HepG2 (cell line): ENCODE results near the gene TRIO. TPM values are rescaled to one million over a fixed set of nuclear protein-coding genes. Genes with fewer than 3 reads are reported as not detected.

ENCODE experiments used
- ATAC-seq: fragments of 200-7000 bp; cut with Tn5 transposase; 3 replicates; pipeline ENCODE4 v1.9.1; 2020; ENCODE audit warnings: mild to moderate bottlenecking, moderate library complexity
- BruUV-seq: library from RNA; stranded (reverse); fragments of 400-500 nt; replicated peaks from 2 replicates; lab custom pipeline; 2021; lab: Mats Ljungman, UMichigan
- CTCF ChIA-PET: fragments of 300-600 bp; formaldehyde crosslinking; extraction: SDS; loops from one replicate; lab custom pipeline; 2021; ENCODE audit warnings: low total read pairs, inconsistent platforms, low intra/inter-chr PET ratio; lab: Yijun Ruan, JAX
- POLR2A ChIA-PET: fragments of 350-600 bp; sonication (Branson Sonifier 250); formaldehyde crosslinking; loops from one replicate; lab custom pipeline; 2020; ENCODE audit warnings: antibody characterized with exemption, inconsistent platforms; lab: Yijun Ruan, JAX
- DNase-seq: peaks from one replicate; pipeline ENCODE4 v3.0.0-alpha.2; 2015; ENCODE audit warnings: low spot score
- FAIRE-seq: peaks from 3 replicates; lab custom pipeline; 2011; peaks lifted over from hg19 to GRCh38; lab: Jason Lieb, UNC
- H2AFZ ChIP-seq: one replicate; pipeline ENCODE4 v1.6.1; 2011; ENCODE audit warnings: low read length, inconsistent platforms
- H3K27ac ChIP-seq: fragments of 300-600 bp; 3 replicates; pipeline ENCODE4 v1.8.0; 2011; ENCODE audit warnings: mixed run types, mild to moderate bottlenecking, mixed read lengths, low read length, inconsistent platforms; ENCODE audit not compliant: insufficient read depth; ENCODE audit errors: extremely low read length
- H3K27me3 ChIP-seq, 2 experiments: fragments of 200-600 bp in 1 of 2; 2 replicates in 1 of 2; 3 replicates in 1 of 2; pipeline versions ENCODE4 v1.6.0 to v1.8.0; 2011; ENCODE audit warnings: low read length in 2 of 2, mild to moderate bottlenecking in 2 of 2, moderate library complexity in 2 of 2, inconsistent platforms in 1 of 2; ENCODE audit not compliant: insufficient read depth in 2 of 2, control insufficient read depth in 1 of 2
- H3K36me3 ChIP-seq, 2 experiments: fragments of 200-600 bp in 1 of 2; replicated peaks in 1 of 2; 2 replicates in 1 of 2; 3 replicates in 1 of 2; pipeline versions ENCODE4 v1.5.1 to v1.8.0; 2011; ENCODE audit warnings: low read length in 2 of 2, inconsistent platforms in 1 of 2; ENCODE audit not compliant: insufficient read depth in 2 of 2, control insufficient read depth in 1 of 2
- H3K4me1 ChIP-seq: 2 replicates; pipeline ENCODE4 v1.5.1; 2012; ENCODE audit warnings: low read length, inconsistent platforms; ENCODE audit not compliant: insufficient read depth
- H3K4me2 ChIP-seq: 2 replicates; pipeline ENCODE4 v1.6.0; 2011; ENCODE audit warnings: low read depth, low read length, inconsistent platforms
- H3K4me3 ChIP-seq, 3 experiments: fragments of 200-600 bp in 1 of 3; sonication (generic), shearing (Covaris generic) in 1 of 3; replicated peaks in 1 of 3; 2 replicates each; pipeline ENCODE4 v1.5.1; 2011 to 2016; ENCODE audit warnings: low read length in 3 of 3, inconsistent platforms in 2 of 3, low read depth in 2 of 3, mild to moderate bottlenecking in 2 of 3, control low read depth in 1 of 3, mixed read lengths in 1 of 3; ENCODE audit not compliant: insufficient read depth in 1 of 3
- H3K79me2 ChIP-seq: one replicate; pipeline ENCODE4 v1.6.1; 2011; ENCODE audit warnings: low read length, inconsistent platforms; ENCODE audit not compliant: insufficient read depth
- H3K9ac ChIP-seq: 2 replicates; pipeline ENCODE4 v1.6.0; 2011; ENCODE audit warnings: mild to moderate bottlenecking, low read depth, low read length, inconsistent platforms; ENCODE audit not compliant: insufficient read depth
- H3K9me3 ChIP-seq: 2 replicates; pipeline ENCODE4 v1.5.1; 2012; ENCODE audit warnings: mild to moderate bottlenecking, low read length
- H4K20me1 ChIP-seq: 2 replicates; pipeline ENCODE4 v1.6.0; 2011; ENCODE audit warnings: inconsistent platforms, mild to moderate bottlenecking, low read length, moderate library complexity; ENCODE audit not compliant: insufficient read depth
- BCL6 ChIP-seq: IDR thresholded peaks from 2 replicates; pipeline ENCODE4 v1.6.1; 2016; ENCODE audit warnings: missing genetic modification reagents, missing compliant biosample characterization
- CC2D1A ChIP-seq: sonication (generic); formaldehyde crosslinking; IDR thresholded peaks from 2 replicates; pipeline ENCODE4 v1.8.1; 2023; ENCODE audit warnings: mild to moderate bottlenecking, missing genetic modification reagents
- DPF2 ChIP-seq: sonication (generic); formaldehyde crosslinking; IDR thresholded peaks from 2 replicates; pipeline ENCODE4 v1.4.0; 2020; ENCODE audit warnings: mild to moderate bottlenecking, low read depth, missing genetic modification reagents, borderline replicate concordance
- GATAD2A ChIP-seq: IDR thresholded peaks from 2 replicates; pipeline ENCODE4 v1.6.1; 2016
- GPN1 ChIP-seq: sonication (generic); formaldehyde crosslinking; IDR thresholded peaks from 2 replicates; pipeline ENCODE4 v1.5.1; 2020; ENCODE audit warnings: missing genetic modification reagents, borderline replicate concordance
- GTF2F1 ChIP-seq: fragments of 150-350 bp; IDR thresholded peaks from 2 replicates; pipeline ENCODE4 v1.6.1; 2014; ENCODE audit warnings: low read length
- HNF4A ChIP-seq: sonication (generic); formaldehyde crosslinking; IDR thresholded peaks from 2 replicates; pipeline ENCODE4 v1.4.0; 2020; ENCODE audit warnings: missing genetic modification reagents
- KLF11 ChIP-seq: IDR thresholded peaks from 2 replicates; pipeline ENCODE4 v1.6.1; 2016; ENCODE audit warnings: missing compliant biosample characterization
- KLF13 ChIP-seq: sonication (generic); formaldehyde crosslinking; IDR thresholded peaks from 2 replicates; pipeline ENCODE4 v1.4.0; 2020; ENCODE audit warnings: mild to moderate bottlenecking, missing genetic modification reagents
- MEIS2 ChIP-seq: sonication (generic); formaldehyde crosslinking; IDR thresholded peaks from 2 replicates; pipeline ENCODE4 v1.9.0; 2021; ENCODE audit warnings: mild to moderate bottlenecking, missing genetic modification reagents
- MYNN ChIP-seq: sonication (generic); formaldehyde crosslinking; IDR thresholded peaks from 2 replicates; pipeline ENCODE4 v1.4.0; 2020; ENCODE audit warnings: mild to moderate bottlenecking, low read depth, missing genetic modification reagents
- NFRKB ChIP-seq: fragments of 450-650 bp; IDR thresholded peaks from 2 replicates; pipeline ENCODE4 v1.6.1; 2017
- RAD21 ChIP-seq: fragments of 450-650 bp; formaldehyde crosslinking; IDR thresholded peaks from 2 replicates; pipeline ENCODE4 v1.5.0; 2020; ENCODE audit warnings: mild to moderate bottlenecking
- RARA ChIP-seq: IDR thresholded peaks from 2 replicates; pipeline ENCODE4 v1.6.1; 2016; ENCODE audit warnings: missing genetic modification reagents, missing compliant biosample characterization
- REXO4 ChIP-seq: sonication (generic); formaldehyde crosslinking; IDR thresholded peaks from 2 replicates; pipeline ENCODE4 v1.8.0; 2022; ENCODE audit warnings: missing genetic modification reagents, mild to moderate bottlenecking, borderline replicate concordance
- SMC3 ChIP-seq: IDR thresholded peaks from 2 replicates; pipeline ENCODE4 v1.6.1; 2011; ENCODE audit warnings: low read length, improper control_type of control experiment
- STAG1 ChIP-seq: sonication (generic); formaldehyde crosslinking; IDR thresholded peaks from 2 replicates; pipeline ENCODE4 v1.4.0; 2020; ENCODE audit warnings: missing genetic modification reagents
- STAT5B ChIP-seq: sonication (generic); formaldehyde crosslinking; IDR thresholded peaks from 2 replicates; pipeline ENCODE4 v1.4.0; 2020; ENCODE audit warnings: missing genetic modification reagents
- ZNF382 ChIP-seq: sonication (generic); formaldehyde crosslinking; IDR thresholded peaks from 2 replicates; pipeline ENCODE4 v1.5.0; 2020; ENCODE audit warnings: missing genetic modification reagents, mild to moderate bottlenecking, borderline replicate concordance
- ZNF567 ChIP-seq: sonication (generic); formaldehyde crosslinking; IDR thresholded peaks from 2 replicates; pipeline ENCODE4 v1.8.1; 2023; ENCODE audit warnings: mild to moderate bottlenecking, missing genetic modification reagents, borderline replicate concordance
- WGBS: methylation state at CpG from one replicate; pipeline ENCODE4 v1.1.6; 2017; ENCODE audit warnings: low lambda C conversion rate; 5-methylcytosine and 5-hydroxymethylcytosine counted together
- in situ Hi-C: cut with HindIII; loops from 2 replicates; pipeline ENCODE4 v1.10.0; 2017; ENCODE audit warnings: low pct_unique_long_range_greater_than_20kb; ENCODE audit not compliant: extremely low pct_ligation_motif_present
- intact Hi-C: fragments of 100-400 bp; cut with micrococcal nuclease; formaldehyde crosslinking; loops from one replicate; pipeline ENCODE4 v1.10.0; 2022; ENCODE audit not compliant: unreplicated experiment
- polyA plus RNA-seq, 8 experiments: library from polyadenylated mRNA; depleted of rRNA in 3 of 8; stranded (reverse) in 7 of 8; unstranded in 1 of 8; fragments of >200 nt; fragmentation: Illumina TruSeq in 4 of 8; extraction: Trizol in 4 of 8; gene quantifications; 2 replicates each; pipeline versions ENCODE4 v1.2.1 to v1.2.3, GENCODE V29; 2011 to 2016; ENCODE audit warnings: low read depth in 4 of 8, missing spikeins in 1 of 8, mixed read lengths in 1 of 8; ENCODE audit not compliant: insufficient read depth in 1 of 8
- total RNA-seq, 5 experiments: library from RNA; depleted of rRNA; stranded (reverse); fragments of >200 nt; fragmentation: Illumina TruSeq; extraction: Trizol; gene quantifications; 2 replicates each; pipeline ENCODE4 v1.2.3, GENCODE V29; 2016; ENCODE audit warnings: low read depth in 1 of 5
- TF ChIP-seq, protein P1 (sequence below): sonication (generic); formaldehyde crosslinking; IDR thresholded peaks from 2 replicates; pipeline ENCODE4 v1.5.0; 2020; ENCODE audit warnings: missing genetic modification reagents, mild to moderate bottlenecking, borderline replicate concordance
- TF ChIP-seq, protein P2 (sequence below), 2 experiments: fragments of 450-650 bp in 1 of 2; sonication (generic) in 1 of 2; formaldehyde crosslinking; IDR thresholded peaks; 2 replicates each; pipeline versions ENCODE4 v1.5.0 to v1.8.0; 2020 to 2022; ENCODE audit warnings: mild to moderate bottlenecking in 1 of 2, missing genetic modification reagents in 1 of 2
- TF ChIP-seq, protein P3 (sequence below): sonication (generic); formaldehyde crosslinking; IDR thresholded peaks from 2 replicates; pipeline ENCODE4 v1.5.0; 2020; ENCODE audit warnings: mild to moderate bottlenecking, missing genetic modification reagents, moderate library complexity

Gene TRIO
- total and polyA plus RNA-seq, 2 of the 13 experiments (the other 11 are each of a cell fraction or from before 2014, with no cell fraction given) = 45.2 to 45.9 TPM

DNA sequence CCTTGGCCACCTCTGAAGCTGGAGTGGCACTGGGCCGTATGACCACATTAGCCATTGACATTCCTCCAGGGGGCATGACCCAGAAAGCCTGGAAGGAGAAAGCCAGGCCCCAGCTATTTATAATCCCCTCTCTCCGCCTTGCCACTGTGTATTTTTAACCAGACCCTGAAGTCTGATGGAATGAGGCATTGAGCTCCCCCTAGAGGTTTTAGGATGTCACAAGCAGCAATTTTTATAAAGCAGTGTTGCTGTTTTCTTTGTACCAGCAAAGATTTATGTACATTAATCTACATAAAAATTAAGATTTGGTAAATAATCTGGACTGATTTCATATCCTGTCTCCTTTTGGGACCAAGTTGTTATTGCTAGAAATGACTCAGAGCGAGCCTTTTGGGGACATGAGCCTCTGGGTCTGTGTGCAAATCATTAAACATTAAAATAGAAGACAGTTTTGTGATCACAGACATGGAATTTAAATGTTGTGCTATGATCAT, 127.1 kb downstream of the TRIO start:
- H2AFZ ChIP-seq = no peak overlapping the region
- no peaks in the 10 kb centered on the region for H3K9me3 ChIP-seq
- H4K20me1 ChIP-seq = peaks cover 20% of the 10 kb centered on the region
- DNase-seq (peak; percentile 72), FAIRE-seq (peak; percentile 54), ATAC-seq (peak; percentile 83)
- ChIA-PET CTCF (interaction anchor here (1.2 to 3.4 kb wide), 3 partner anchors 127 to 282 kb away, joined by 5 to 16 read pairs (median 10); partner anchors contain the start of gene TRIO), POLR2A (interaction anchor here (0.8 to 1.3 kb wide), 3 partner anchors 61 to 157 kb away, joined by 3 read pairs; no protein-coding TSS in a partner anchor)
- no peak overlapping the region for H3K27ac ChIP-seq
- H3K4me1 ChIP-seq = peaks cover 61% of the 10 kb centered on the region
- intact Hi-C loops = loop anchor here (1.0 kb wide), 3 partner anchors 127 to 282 kb away; partner anchors contain the start of gene TRIO
- BruUV-seq = no TSS peak
- H3K4me2 ChIP-seq = no peak overlapping the region
- 43% methylated on average over 3 of the region's 3 CpGs for WGBS
- no peak overlapping the region for H3K4me3 ChIP-seq
- in situ Hi-C loops = loop anchor here (5.0 kb wide), 2 partner anchors 163 to 283 kb away; no protein-coding TSS in a partner anchor
- no peaks in the 10 kb centered on the region for H3K27me3 ChIP-seq
- H3K79me2 ChIP-seq = peaks cover 64% of the 10 kb centered on the region
- peaks cover 0 to 17% of the 10 kb centered on the region in 2 experiments; a peak in 2 of 5 replicates for H3K36me3 ChIP-seq
- no peak overlapping the region for H3K9ac ChIP-seq
- TF ChIP-seq KLF11 (CRISPR knock-in tag) (no peak), STAT5B (CRISPR knock-in tag) (no peak), ZNF382 (CRISPR knock-in tag) (no peak), STAG1 (CRISPR knock-in tag) (peak; percentile 79), REXO4 (no peak), SMC3 (peak; percentile 86), DPF2 (no peak), NFRKB (no peak), CC2D1A (CRISPR knock-in tag) (no peak), RAD21 (CRISPR knock-in tag) (peak; percentile 55; the same call in 1 of the 2 replicates), KLF13 (CRISPR knock-in tag) (no peak), BCL6 (CRISPR knock-in tag) (peak; percentile 62; the same call in 1 of the 2 replicates), HNF4A (no peak), GATAD2A (CRISPR knock-in tag) (no peak), RARA (CRISPR knock-in tag) (peak; percentile 54; the same call in 1 of the 2 replicates), GTF2F1 (no peak), MEIS2 (CRISPR knock-in tag) (no peak), MYNN (CRISPR knock-in tag) (no peak), GPN1 (CRISPR knock-in tag) (no peak), ZNF567 (CRISPR knock-in tag) (no peak)
- TF ChIP-seq, protein P1, sequence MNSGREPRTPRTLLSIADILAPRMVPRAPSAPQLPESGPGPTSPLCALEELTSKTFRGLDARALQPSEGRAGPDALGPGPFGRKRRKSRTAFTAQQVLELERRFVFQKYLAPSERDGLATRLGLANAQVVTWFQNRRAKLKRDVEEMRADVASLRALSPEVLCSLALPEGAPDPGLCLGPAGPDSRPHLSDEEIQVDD (CRISPR knock-in tag) = no peak
- TF ChIP-seq, protein P2, sequence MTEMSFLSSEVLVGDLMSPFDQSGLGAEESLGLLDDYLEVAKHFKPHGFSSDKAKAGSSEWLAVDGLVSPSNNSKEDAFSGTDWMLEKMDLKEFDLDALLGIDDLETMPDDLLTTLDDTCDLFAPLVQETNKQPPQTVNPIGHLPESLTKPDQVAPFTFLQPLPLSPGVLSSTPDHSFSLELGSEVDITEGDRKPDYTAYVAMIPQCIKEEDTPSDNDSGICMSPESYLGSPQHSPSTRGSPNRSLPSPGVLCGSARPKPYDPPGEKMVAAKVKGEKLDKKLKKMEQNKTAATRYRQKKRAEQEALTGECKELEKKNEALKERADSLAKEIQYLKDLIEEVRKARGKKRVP (CRISPR knock-in tag; IDR thresholded peaks at IDR 0.05) = no peak
- TF ChIP-seq, protein P3, sequence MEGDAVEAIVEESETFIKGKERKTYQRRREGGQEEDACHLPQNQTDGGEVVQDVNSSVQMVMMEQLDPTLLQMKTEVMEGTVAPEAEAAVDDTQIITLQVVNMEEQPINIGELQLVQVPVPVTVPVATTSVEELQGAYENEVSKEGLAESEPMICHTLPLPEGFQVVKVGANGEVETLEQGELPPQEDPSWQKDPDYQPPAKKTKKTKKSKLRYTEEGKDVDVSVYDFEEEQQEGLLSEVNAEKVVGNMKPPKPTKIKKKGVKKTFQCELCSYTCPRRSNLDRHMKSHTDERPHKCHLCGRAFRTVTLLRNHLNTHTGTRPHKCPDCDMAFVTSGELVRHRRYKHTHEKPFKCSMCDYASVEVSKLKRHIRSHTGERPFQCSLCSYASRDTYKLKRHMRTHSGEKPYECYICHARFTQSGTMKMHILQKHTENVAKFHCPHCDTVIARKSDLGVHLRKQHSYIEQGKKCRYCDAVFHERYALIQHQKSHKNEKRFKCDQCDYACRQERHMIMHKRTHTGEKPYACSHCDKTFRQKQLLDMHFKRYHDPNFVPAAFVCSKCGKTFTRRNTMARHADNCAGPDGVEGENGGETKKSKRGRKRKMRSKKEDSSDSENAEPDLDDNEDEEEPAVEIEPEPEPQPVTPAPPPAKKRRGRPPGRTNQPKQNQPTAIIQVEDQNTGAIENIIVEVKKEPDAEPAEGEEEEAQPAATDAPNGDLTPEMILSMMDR (CRISPR knock-in tag) = peak; percentile 76
